ENCODE measurements around the gene GPR21. TPM values are rescaled to one million over a fixed set of nuclear protein-coding genes. Genes with fewer than 3 reads are reported as not detected.
A peak's percentile ranks its signal among the peaks of the same experiment; 100 is the strongest.

The GPR21 gene
- total RNA-seq, 1 donor from 2014 or later: 0.58 TPM

- TF ChIP-seq CTCF (IDR thresholded peaks at IDR 0.05; ENCODE audit: borderline replicate concordance): no peak
- intact Hi-C loops (cut with micrococcal nuclease): no loop called here
Observed at GRCh38 chr9:123046406-123047195, 13.1 kb downstream of the GPR21 start.

DNA sequence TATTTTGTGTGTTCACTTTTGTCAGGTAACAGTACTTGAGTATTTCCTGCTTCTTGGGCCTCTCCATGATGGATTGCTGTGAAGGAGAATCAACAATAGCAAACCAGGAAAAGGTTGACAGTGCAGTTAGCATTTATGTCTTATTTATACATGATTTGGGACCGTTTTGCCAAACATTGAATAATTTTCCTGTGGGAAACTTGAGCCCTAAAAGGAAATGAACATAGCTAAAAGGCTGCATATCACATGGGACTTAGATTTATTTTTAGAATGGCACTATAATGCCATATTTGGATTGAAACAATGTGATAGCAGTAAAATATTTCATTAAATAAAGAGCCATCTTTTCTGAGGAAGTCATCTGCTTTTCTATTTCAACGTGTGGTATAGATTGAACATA lies 15.3 kb downstream of the GPR21 start:
- H3K4me1 ChIP-seq: peaks cover 38% of the 10 kb centered on the region
- H3K27me3 ChIP-seq (ENCODE audit: low read depth): no peaks in the 10 kb centered on the region
- no peaks in the 10 kb centered on the region for H3K9me3 ChIP-seq (replicated peaks)
- no peak for TF ChIP-seq CTCF (IDR thresholded peaks at IDR 0.05; ENCODE audit: borderline replicate concordance)
- peaks cover 7% of the 10 kb centered on the region for H3K36me3 ChIP-seq
- H3K4me3 ChIP-seq: no peak overlapping the region
- intact Hi-C loops (cut with micrococcal nuclease): no loop called here
- no peak for DNase-seq
- peak overlapping the region; percentile 58 for H3K27ac ChIP-seq (replicated peaks)

More at GRCh38 chr9:123046406-123047195, 13.1 kb downstream of the GPR21 start:
- no peaks in the 10 kb centered on the region for H3K27me3 ChIP-seq (ENCODE audit: low read depth)
- no peak overlapping the region for H3K4me3 ChIP-seq
- no peak for DNase-seq
- peaks cover 3% of the 10 kb centered on the region for H3K36me3 ChIP-seq
- H3K27ac ChIP-seq (replicated peaks): peak overlapping the region; percentile 36
- no peaks in the 10 kb centered on the region for H3K9me3 ChIP-seq (replicated peaks)
- H3K4me1 ChIP-seq: peaks cover 39% of the 10 kb centered on the region

DNA sequence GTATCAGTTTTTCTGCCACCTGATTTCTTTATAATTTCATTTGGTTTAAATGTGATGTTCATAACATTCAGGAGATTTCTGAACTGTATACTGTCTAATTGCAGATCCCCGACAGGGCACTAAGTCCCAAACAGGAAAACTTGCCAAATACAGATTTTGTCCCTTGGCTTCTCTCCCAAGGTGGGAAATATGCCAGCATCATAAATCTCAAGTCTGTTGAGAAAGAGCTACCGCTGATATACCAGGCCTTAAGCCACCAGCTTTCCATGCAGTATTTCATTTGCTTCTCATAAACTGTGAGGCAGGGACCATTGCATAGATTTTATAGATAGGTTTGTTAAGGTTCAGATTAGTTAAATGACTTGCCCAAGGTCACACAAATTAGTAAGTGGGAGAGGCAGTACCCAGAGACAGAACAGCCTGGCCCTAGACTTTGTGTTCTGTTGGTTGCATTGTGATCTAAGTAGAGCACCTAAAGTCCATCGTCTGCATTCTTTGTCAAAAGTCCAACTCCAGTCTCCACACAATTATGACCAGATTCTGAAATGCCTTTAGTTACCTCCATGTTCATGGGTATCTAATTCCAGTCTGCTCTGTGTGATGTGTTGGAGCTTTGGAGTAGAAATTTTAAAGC lies 16.2 kb downstream of the GPR21 start:
- Histone ChIP-seq H3K4me1 (peaks cover 47% of the 10 kb centered on the region), H3K36me3 (peaks cover 10% of the 10 kb centered on the region)

GRCh38 chr9:123053046-123053445 lies 19.6 kb downstream of the GPR21 start:
- intact Hi-C loops (cut with micrococcal nuclease): no loop called here
- Histone ChIP-seq H3K27ac (replicated peaks) (peak overlapping the region; percentile 30), H3K27me3 (ENCODE audit: low read depth) (no peaks in the 10 kb centered on the region), H3K4me3 (no peak overlapping the region), H3K9me3 (replicated peaks) (no peaks in the 10 kb centered on the region), H3K36me3 (peaks cover 16% of the 10 kb centered on the region), H3K4me1 (peaks cover 54% of the 10 kb centered on the region)
- no peak for TF ChIP-seq CTCF (IDR thresholded peaks at IDR 0.05; ENCODE audit: borderline replicate concordance)
- no peak for DNase-seq

More for the DNA sequence above, 16.2 kb downstream of the GPR21 start:
- intact Hi-C loops (cut with micrococcal nuclease): no loop called here
- peak overlapping the region; percentile 58 for H3K27ac ChIP-seq (replicated peaks)
- DNase-seq: no peak
- TF ChIP-seq CTCF (IDR thresholded peaks at IDR 0.05; ENCODE audit: borderline replicate concordance): no peak
- no peak overlapping the region for H3K4me3 ChIP-seq
- no peaks in the 10 kb centered on the region for H3K27me3 ChIP-seq (ENCODE audit: low read depth)
- no peaks in the 10 kb centered on the region for H3K9me3 ChIP-seq (replicated peaks)

DNA sequence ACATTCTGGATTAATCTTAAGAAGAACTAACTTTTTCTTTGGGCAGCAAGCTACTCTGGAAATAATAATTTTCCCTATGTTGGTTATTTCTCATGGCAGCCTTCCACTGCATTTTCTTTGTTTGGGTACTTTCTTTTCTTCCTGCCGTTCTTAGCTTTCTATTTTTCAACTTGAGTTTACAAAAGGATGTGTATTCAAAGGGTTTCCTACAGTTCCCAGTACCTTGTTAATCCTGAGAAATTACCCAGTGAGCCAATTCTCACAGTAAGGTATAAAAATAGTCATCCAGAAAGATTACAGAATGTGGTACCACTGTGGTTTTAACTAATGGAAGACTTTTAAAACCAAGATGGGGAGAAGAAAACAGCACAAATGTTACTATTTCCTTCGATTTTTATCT lies 20.2 kb downstream of the GPR21 start:
- TF ChIP-seq CTCF (IDR thresholded peaks at IDR 0.05; ENCODE audit: borderline replicate concordance): no peak
- H3K4me1 ChIP-seq: peaks cover 47% of the 10 kb centered on the region
- no peak for DNase-seq
- H3K9me3 ChIP-seq (replicated peaks): no peaks in the 10 kb centered on the region
- no peaks in the 10 kb centered on the region for H3K27me3 ChIP-seq (ENCODE audit: low read depth)
- peak overlapping the region; percentile 30 for H3K27ac ChIP-seq (replicated peaks)
- peaks cover 16% of the 10 kb centered on the region for H3K36me3 ChIP-seq
- intact Hi-C loops (cut with micrococcal nuclease): no loop called here
- H3K4me3 ChIP-seq: no peak overlapping the region

Measured in left ventricle myocardium inferior (tissue), 1 donor.